A673 (cell line): Measurements from ENCODE around the gene RPS18.

Experiments used
- CTCF ChIP-seq: fragments of 300-800, 200-600 bp; sonication (generic); conservative IDR thresholded peaks from 2 replicates; pipeline ENCODE4 v1.5.1; 2017; ENCODE audit warnings: low read depth, mild to moderate bottlenecking, antibody characterized with exemption, low read length, moderate library complexity, mixed read lengths
- EZH2 ChIP-seq: fragments of 200-600 bp; sonication (generic); IDR thresholded peaks from 2 replicates; pipeline ENCODE4 v1.6.1; 2017; ENCODE audit warnings: borderline replicate concordance, low read depth, mild to moderate bottlenecking, mixed read lengths, antibody characterized with exemption, low read length; ENCODE audit not compliant: poor library complexity, severe bottlenecking

GRCh38 chr6:33243476-33243875, 28.4 kb upstream of the RPS18 start:
- TF ChIP-seq CTCF (no peak), EZH2 (no peak)
